Measurements from ENCODE around the gene USP31. TPM values are rescaled to one million over a fixed set of nuclear protein-coding genes. Genes with fewer than 3 reads are reported as not detected.

USP31 gene
- polyA plus RNA-seq, 2 of the 4 experiments (the other 2 are of a cell fraction): 8.3 to 18.0 TPM

GRCh38 chr16:23074423-23074822 lies 74.8 kb downstream of the USP31 start:
- no peak for ATAC-seq
- peaks cover 53% of the 10 kb centered on the region for H3K4me1 ChIP-seq
- TF ChIP-seq NFE2L2 (conservative IDR thresholded peaks at IDR 0.05; ENCODE audit: low read length): no peak
- TF ChIP-seq HDAC2 (IDR thresholded peaks at IDR 0.05): no peak
- TF ChIP-seq ZSCAN20 (CRISPR knock-in tag; IDR thresholded peaks at IDR 0.05): no peak
- TF ChIP-seq BCL3 (IDR thresholded peaks at IDR 0.05): no peak
- no peak for TF ChIP-seq CBX2 (IDR thresholded peaks at IDR 0.05; ENCODE audit: borderline replicate concordance, low read depth)
- no peak for TF ChIP-seq MAX (IDR thresholded peaks at IDR 0.05)
- TF ChIP-seq HOXA7 (CRISPR knock-in tag; IDR thresholded peaks at IDR 0.05): no peak

GRCh38 chr16:23072769-23073549 lies 76.3 kb downstream of the USP31 start:
- TF ChIP-seq RAD21 (conservative IDR thresholded peaks at IDR 0.05 in 1 of 2, IDR thresholded peaks at IDR 0.05 in 1 of 2) (peak in 1 of 2 experiments; percentile 18; a peak in 2 of 5 replicates), CTCF (IDR thresholded peaks at IDR 0.05) (peak; percentile 5; the same call in 1 of the 3 replicates), GATA3 (IDR thresholded peaks at IDR 0.05; ENCODE audit: borderline replicate concordance) (peak; percentile 55; the same call in 1 of the 2 replicates), BCL3 (IDR thresholded peaks at IDR 0.05) (no peak), EP300 (IDR thresholded peaks at IDR 0.05) (peak; percentile 51 to 72; a peak in 4 of 5 replicates)
- H3K9me3 ChIP-seq: no peaks in the 10 kb centered on the region
- H3K4me3 ChIP-seq: no peak overlapping the region
- ATAC-seq (peak; percentile 51 to 61), DNase-seq (ENCODE audit: low read depth in 1 of 2, low spot score in 1 of 2) (peak; percentile 25 to 59), FAIRE-seq (no peak)
- CTCF ChIA-PET: interaction anchor here (0.6 to 3.7 kb wide), 13 partner anchors 9 to 1444 kb away, joined by 3 to 25 read pairs (median 3); no protein-coding TSS in a partner anchor
- H3K4me2 ChIP-seq: peak overlapping the region; percentile 61
- H3K27ac ChIP-seq: peak overlapping the region; percentile 86 to 89
- peaks cover 41% of the 10 kb centered on the region for H3K4me1 ChIP-seq
- POLR2A ChIA-PET: interaction anchor here (1.1 to 2.1 kb wide), 2 partner anchors 9 kb away, joined by 3 to 11 read pairs; no protein-coding TSS in a partner anchor
- 59% methylated on average over 9 of the region's 9 CpGs for WGBS (ENCODE audit: missing lambda C conversion rate)

More at GRCh38 chr16:23074423-23074822, 74.8 kb downstream of the USP31 start:
- ChIA-PET POLR2A (no interaction called here), CTCF (interaction anchor here (1.0 to 1.4 kb wide), 4 partner anchors 12 to 175 kb away, joined by 3 to 6 read pairs (median 4); no protein-coding TSS in a partner anchor)
- Histone ChIP-seq H3K4me2 (no peak overlapping the region), H3K4me3 (no peak overlapping the region), H3K9me3 (no peaks in the 10 kb centered on the region), H3K27ac (peak overlapping the region; percentile 86 to 89; a peak in 5 of 6 replicates)
- 79% methylated on average over 3 of the region's 3 CpGs for WGBS (ENCODE audit: missing lambda C conversion rate)
- no peak for DNase-seq (ENCODE audit: low read depth in 1 of 2, low spot score in 1 of 2)
- FAIRE-seq: no peak

- ATAC-seq (peak; percentile 89 to 92), DNase-seq (ENCODE audit: low read depth in 1 of 2, low spot score in 1 of 2) (peak; percentile 56 to 88), FAIRE-seq (no peak)
- Histone ChIP-seq H3K4me2 (peak overlapping the region; percentile 61), H3K9me3 (no peaks in the 10 kb centered on the region), H3K4me3 (no peak overlapping the region), H3K27ac (peak overlapping the region; percentile 86 to 89), H3K4me1 (peaks cover 41% of the 10 kb centered on the region)
- WGBS (ENCODE audit: missing lambda C conversion rate): 30% methylated on average over 13 of the region's 13 CpGs
- CTCF ChIA-PET: interaction anchor here (0.7 to 3.7 kb wide), 12 partner anchors 10 to 1445 kb away, joined by 3 to 25 read pairs (median 3); no protein-coding TSS in a partner anchor
- POLR2A ChIA-PET: interaction anchor here (0.5 to 2.1 kb wide), 4 partner anchors 10 to 352 kb away, joined by 4 to 11 read pairs (median 6); partner anchors contain the start of gene USP31
- no peak for TF ChIP-seq NR3C1 (IDR thresholded peaks at IDR 0.05)
- no peak for TF ChIP-seq TFCP2L1 (CRISPR knock-in tag; IDR thresholded peaks at IDR 0.05)
- TF ChIP-seq FOSB (CRISPR knock-in tag; IDR thresholded peaks at IDR 0.05): no peak
- no peak for TF ChIP-seq ELK1 (IDR thresholded peaks at IDR 0.05; ENCODE audit: low read depth, low read length)
- TF ChIP-seq HES2 (IDR thresholded peaks at IDR 0.05): no peak
- TF ChIP-seq MAFK (IDR thresholded peaks at IDR 0.05; ENCODE audit: partially characterized antibody): peak; percentile 34
- TF ChIP-seq BHLHE40 (IDR thresholded peaks at IDR 0.05; ENCODE audit: low read depth, low read length): no peak
- no peak for TF ChIP-seq ESRRA (IDR thresholded peaks at IDR 0.05; ENCODE audit: borderline replicate concordance, low read length)
- TF ChIP-seq MAZ (IDR thresholded peaks at IDR 0.05; ENCODE audit: borderline replicate concordance, low read depth, low read length): no peak
- no peak for TF ChIP-seq HMGXB4 (CRISPR knock-in tag; IDR thresholded peaks at IDR 0.05; ENCODE audit: borderline replicate concordance)
- TF ChIP-seq CHD2 (IDR thresholded peaks at IDR 0.05; ENCODE audit: low read length, partially characterized antibody): no peak
- no peak for TF ChIP-seq ZSCAN20 (CRISPR knock-in tag; IDR thresholded peaks at IDR 0.05)
- TF ChIP-seq RARB (CRISPR knock-in tag; IDR thresholded peaks at IDR 0.05): 0 out of 2 replicates have a peak, but pooled peaks have one; percentile 40
Observed at GRCh38 chr16:23072084-23072599, 77.1 kb downstream of the USP31 start.

Measured in A549 (cell line).